IMR-90 (cell line): ENCODE data around the gene MEIS3. TPM values are rescaled to one million over a fixed set of nuclear protein-coding genes. Genes with fewer than 3 reads are reported as not detected.

Source experiments
- ATAC-seq: fragments of 200-7000 bp; cut with Tn5 transposase; 2 replicates; pipeline ENCODE4 v1.9.1; 2020; ENCODE audit warnings: low read depth, mild to moderate bottlenecking, moderate library complexity
- BruUV-seq: library from RNA; stranded (reverse); fragments of 400-500 nt; replicated peaks from 2 replicates; lab custom pipeline; 2021; lab: Mats Ljungman, UMichigan
- CTCF ChIA-PET: fragments of 300-600 bp; formaldehyde crosslinking; extraction: SDS; loops from one replicate; lab custom pipeline; 2021; ENCODE audit warnings: antibody characterized with exemption; lab: Yijun Ruan, JAX
- POLR2A ChIA-PET: fragments of 300-600 bp; sonication (Branson Sonifier 250); formaldehyde crosslinking; loops from one replicate; lab custom pipeline; 2022; ENCODE audit warnings: antibody characterized with exemption; ENCODE audit not compliant: unreplicated experiment; lab: Charles Lee
- DNase-seq: peaks from one replicate; pipeline ENCODE4 v3.0.0; 2013
- H2AFZ ChIP-seq: replicated peaks from 2 replicates; pipeline ENCODE3; 2013; ENCODE audit warnings: low read length, mild to moderate bottlenecking; ENCODE audit not compliant: poor library complexity
- H2AK5ac ChIP-seq: 2 replicates; pipeline ENCODE4 v1.6.1; 2013; ENCODE audit warnings: low read depth, low read length, inconsistent platforms
- H2AK9ac ChIP-seq: replicated peaks from 2 replicates; pipeline ENCODE3; 2013; ENCODE audit warnings: mild to moderate bottlenecking, low read depth, low read length, moderate library complexity; ENCODE audit not compliant: poor library complexity
- H2BK120ac ChIP-seq: 2 replicates; pipeline ENCODE4 v1.6.1; 2013; ENCODE audit warnings: low read depth, low read length, inconsistent platforms
- H2BK15ac ChIP-seq: 3 replicates; pipeline ENCODE4 v1.6.1; 2013; ENCODE audit warnings: low read depth, low read length, inconsistent platforms
- H2BK20ac ChIP-seq: 2 replicates; pipeline ENCODE4 v1.6.1; 2013; ENCODE audit warnings: low read depth, mild to moderate bottlenecking, inconsistent platforms, low read length, moderate library complexity
- H2BK5ac ChIP-seq: 2 replicates; pipeline ENCODE4 v1.6.1; 2013; ENCODE audit warnings: mild to moderate bottlenecking, low read depth, low read length, inconsistent platforms; ENCODE audit not compliant: poor library complexity, severe bottlenecking
- H3K14ac ChIP-seq: replicated peaks from 2 replicates; pipeline ENCODE4 v1.6.1; 2013; ENCODE audit warnings: low read depth, low read length, inconsistent platforms
- H3K18ac ChIP-seq: 2 replicates; pipeline ENCODE4 v1.6.1; 2013; ENCODE audit warnings: low read depth, low read length, control low read depth
- H3K23ac ChIP-seq: 2 replicates; pipeline ENCODE4 v1.6.1; 2013; ENCODE audit warnings: low read depth, low read length, inconsistent platforms
- H3K27ac ChIP-seq: 2 replicates; pipeline ENCODE4 v1.5.1; 2013; ENCODE audit warnings: mild to moderate bottlenecking, control low read depth, low read length; ENCODE audit not compliant: insufficient read depth
- H3K27me3 ChIP-seq: 2 replicates; pipeline ENCODE4 v1.6.1; 2013; ENCODE audit warnings: low read length; ENCODE audit not compliant: control insufficient read depth, insufficient read depth
- H3K36me3 ChIP-seq: 2 replicates; pipeline ENCODE4 v1.6.1; 2013; ENCODE audit warnings: low read length, mixed read lengths; ENCODE audit not compliant: control insufficient read depth, insufficient read depth
- H3K4ac ChIP-seq: 2 replicates; pipeline ENCODE4 v1.6.1; 2013; ENCODE audit warnings: low read depth, low read length, inconsistent platforms
- H3K4me1 ChIP-seq: 2 replicates; pipeline ENCODE4 v1.6.1; 2013; ENCODE audit warnings: low read length, mixed read lengths; ENCODE audit not compliant: control insufficient read depth, insufficient read depth
- H3K4me2 ChIP-seq: 2 replicates; pipeline ENCODE4 v1.6.1; 2013; ENCODE audit warnings: low read depth, mild to moderate bottlenecking, control low read depth, low read length, moderate library complexity
- H3K4me3 ChIP-seq: 2 replicates; pipeline ENCODE4 v1.5.1; 2013; ENCODE audit warnings: low read depth, mild to moderate bottlenecking, control low read depth, low read length, moderate library complexity; ENCODE audit not compliant: insufficient read depth
- H3K56ac ChIP-seq: 2 replicates; pipeline ENCODE4 v1.6.1; 2013; ENCODE audit warnings: low read length, inconsistent platforms; ENCODE audit not compliant: insufficient read depth; ENCODE audit errors: extremely low read depth
- H3K79me1 ChIP-seq, 2 experiments: 2 replicates each; pipeline ENCODE4 v1.6.1; 2013; ENCODE audit warnings: low read length in 2 of 2, inconsistent platforms in 1 of 2, low read depth in 1 of 2
- H3K9ac ChIP-seq: 2 replicates; pipeline ENCODE4 v1.6.1; 2013; ENCODE audit warnings: low read depth, low read length, control low read depth
- H3K9me1 ChIP-seq: 2 replicates; pipeline ENCODE4 v1.6.1; 2013; ENCODE audit warnings: low read length, inconsistent platforms; ENCODE audit not compliant: insufficient read depth
- H3K9me3 ChIP-seq: 2 replicates; pipeline ENCODE4 v1.6.1; 2013; ENCODE audit warnings: low read length; ENCODE audit not compliant: control insufficient read depth, insufficient read depth
- H4K20me1 ChIP-seq: 2 replicates; pipeline ENCODE4 v1.6.1; 2013; ENCODE audit warnings: low read length, inconsistent platforms; ENCODE audit not compliant: insufficient read depth
- H4K5ac ChIP-seq: 2 replicates; pipeline ENCODE4 v1.6.1; 2013; ENCODE audit warnings: mild to moderate bottlenecking, low read depth, low read length, control low read depth
- H4K8ac ChIP-seq, 2 experiments: 2 replicates each; pipeline ENCODE4 v1.6.1; 2013; ENCODE audit warnings: low read depth in 2 of 2, low read length in 2 of 2, control low read depth in 1 of 2, inconsistent platforms in 1 of 2
- H4K91ac ChIP-seq: 2 replicates; pipeline ENCODE4 v1.6.1; 2013; ENCODE audit warnings: low read depth, low read length, inconsistent platforms; ENCODE audit not compliant: insufficient read depth
- BHLHE40 ChIP-seq: fragments of 150-350 bp; IDR thresholded peaks from 2 replicates; pipeline ENCODE4 v1.6.1; 2016; ENCODE audit warnings: mild to moderate bottlenecking, low read depth, low read length
- CHD1 ChIP-seq: IDR thresholded peaks from 2 replicates; pipeline ENCODE4 v1.6.1; 2012; ENCODE audit warnings: low read depth, low read length, improper control_type of control experiment
- FOS ChIP-seq: fragments of 150-350 bp; IDR thresholded peaks from 2 replicates; pipeline ENCODE4 v1.6.1; 2016; ENCODE audit warnings: low read depth, low read length
- MAZ ChIP-seq: IDR thresholded peaks from 2 replicates; pipeline ENCODE4 v1.6.1; 2012; ENCODE audit warnings: low read depth, mild to moderate bottlenecking, low read length, improper control_type of control experiment, moderate library complexity, borderline replicate concordance
- NFE2L2 ChIP-seq: fragments of 150-350 bp; IDR thresholded peaks from 2 replicates; pipeline ENCODE4 v1.6.1; 2016; ENCODE audit warnings: low read depth, mild to moderate bottlenecking, low read length
- POLR2A ChIP-seq: IDR thresholded peaks from 2 replicates; pipeline ENCODE4 v1.6.1; 2012; ENCODE audit warnings: mild to moderate bottlenecking, low read depth, low read length
- RAD21 ChIP-seq: IDR thresholded peaks from 2 replicates; pipeline ENCODE4 v1.6.1; 2012; ENCODE audit warnings: low read length, improper control_type of control experiment
- RCOR1 ChIP-seq: IDR thresholded peaks from 2 replicates; pipeline ENCODE4 v1.6.1; 2012; ENCODE audit warnings: mild to moderate bottlenecking, low read length, improper control_type of control experiment; ENCODE audit not compliant: insufficient replicate concordance
- RFX5 ChIP-seq: IDR thresholded peaks from 2 replicates; pipeline ENCODE4 v1.8.0; 2012; ENCODE audit warnings: low read depth, mild to moderate bottlenecking, low read length, moderate library complexity
- SMC3 ChIP-seq: fragments of 150-350 bp; IDR thresholded peaks from 2 replicates; pipeline ENCODE4 v1.6.1; 2016; ENCODE audit warnings: low read depth, mild to moderate bottlenecking, antibody characterized with exemption, low read length, moderate library complexity
- USF2 ChIP-seq: fragments of 150-350 bp; IDR thresholded peaks from 2 replicates; pipeline ENCODE4 v1.6.1; 2017; ENCODE audit warnings: mild to moderate bottlenecking, antibody characterized with exemption, low read length, low read depth
- WGBS, 2 experiments: methylation state at CpG; one replicate each; pipeline versions ENCODE4 v1.1.5 to v1.1.7; 2013; ENCODE audit warnings: missing lambda C conversion rate in 2 of 2; ENCODE audit not compliant: insufficient read length in 1 of 2; ENCODE audit errors: extremely low coverage in 2 of 2; 5-methylcytosine and 5-hydroxymethylcytosine counted together
- dilution Hi-C: fragments of 300-500 bp; cut with HindIII; formaldehyde crosslinking; loops from one replicate; pipeline ENCODE4 v1.14.3; 2018; ENCODE audit warnings: low sequenced_read_pairs; ENCODE audit not compliant: unreplicated experiment
- in situ Hi-C: fragments of 300-500 bp; cut with MboI; formaldehyde crosslinking; loops from 3 replicates; pipeline ENCODE4 v1.14.3; 2019; ENCODE audit warnings: low sequenced_read_pairs, inconsistent platforms, mixed read lengths
- intact Hi-C: fragments of 100-400 bp; cut with micrococcal nuclease; formaldehyde crosslinking; loops from 2 replicates; pipeline ENCODE4 v1.10.0; 2022
- polyA plus RNA-seq, 3 experiments: library from polyadenylated mRNA; depleted of rRNA; stranded (reverse); fragments of >200 nt; gene quantifications; 2 replicates each; pipeline ENCODE4 v1.2.3, GENCODE V29; 2012; ENCODE audit warnings: low replicate concordance in 1 of 3
- total RNA-seq: library from RNA; depleted of rRNA; stranded (reverse); fragments of >200 nt; gene quantifications from 2 replicates; pipeline ENCODE4 v1.2.3, GENCODE V29; 2012
- TF ChIP-seq, protein P1 (sequence below): fragments of 150-350 bp; IDR thresholded peaks from 2 replicates; pipeline ENCODE4 v1.6.1; 2016; ENCODE audit warnings: low read depth, mild to moderate bottlenecking, low read length, moderate library complexity, borderline replicate concordance
- TF ChIP-seq, protein P2 (sequence below): conservative IDR thresholded peaks from 2 replicates; pipeline ENCODE4 v1.5.1; 2012; ENCODE audit warnings: mild to moderate bottlenecking, low read depth, low read length, improper control_type of control experiment

The MEIS3 gene
- total and polyA plus RNA-seq, 2 of the 4 experiments (the other 2 are of a cell fraction): 32.4 to 33.0 TPM

- no peak for TF ChIP-seq RAD21
Observed at GRCh38 chr19:47435883-47436417, 16.6 kb upstream of the MEIS3 start (continued).

GRCh38 chr19:47435196-47435595 lies 15.9 kb upstream of the MEIS3 start:
- WGBS, 2 experiments: 50% methylated on average over 5 of the region's 16 CpGs; no CpG with 5 or more reads in 1 of the 2 experiments
- in situ Hi-C loops: loop anchor here (5.0 to 10.0 kb wide), 2 partner anchors 272 to 350 kb away; no protein-coding TSS in a partner anchor
- TF ChIP-seq SMC3 (no peak), FOS (no peak), RCOR1 (no peak), MAZ (no peak), BHLHE40 (no peak), POLR2A (no peak), CHD1 (no peak), NFE2L2 (no peak), RAD21 (no peak), USF2 (no peak), RFX5 (no peak)
- TF ChIP-seq, protein P1, sequence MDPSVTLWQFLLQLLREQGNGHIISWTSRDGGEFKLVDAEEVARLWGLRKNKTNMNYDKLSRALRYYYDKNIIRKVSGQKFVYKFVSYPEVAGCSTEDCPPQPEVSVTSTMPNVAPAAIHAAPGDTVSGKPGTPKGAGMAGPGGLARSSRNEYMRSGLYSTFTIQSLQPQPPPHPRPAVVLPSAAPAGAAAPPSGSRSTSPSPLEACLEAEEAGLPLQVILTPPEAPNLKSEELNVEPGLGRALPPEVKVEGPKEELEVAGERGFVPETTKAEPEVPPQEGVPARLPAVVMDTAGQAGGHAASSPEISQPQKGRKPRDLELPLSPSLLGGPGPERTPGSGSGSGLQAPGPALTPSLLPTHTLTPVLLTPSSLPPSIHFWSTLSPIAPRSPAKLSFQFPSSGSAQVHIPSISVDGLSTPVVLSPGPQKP: no peak
- TF ChIP-seq, protein P2, sequence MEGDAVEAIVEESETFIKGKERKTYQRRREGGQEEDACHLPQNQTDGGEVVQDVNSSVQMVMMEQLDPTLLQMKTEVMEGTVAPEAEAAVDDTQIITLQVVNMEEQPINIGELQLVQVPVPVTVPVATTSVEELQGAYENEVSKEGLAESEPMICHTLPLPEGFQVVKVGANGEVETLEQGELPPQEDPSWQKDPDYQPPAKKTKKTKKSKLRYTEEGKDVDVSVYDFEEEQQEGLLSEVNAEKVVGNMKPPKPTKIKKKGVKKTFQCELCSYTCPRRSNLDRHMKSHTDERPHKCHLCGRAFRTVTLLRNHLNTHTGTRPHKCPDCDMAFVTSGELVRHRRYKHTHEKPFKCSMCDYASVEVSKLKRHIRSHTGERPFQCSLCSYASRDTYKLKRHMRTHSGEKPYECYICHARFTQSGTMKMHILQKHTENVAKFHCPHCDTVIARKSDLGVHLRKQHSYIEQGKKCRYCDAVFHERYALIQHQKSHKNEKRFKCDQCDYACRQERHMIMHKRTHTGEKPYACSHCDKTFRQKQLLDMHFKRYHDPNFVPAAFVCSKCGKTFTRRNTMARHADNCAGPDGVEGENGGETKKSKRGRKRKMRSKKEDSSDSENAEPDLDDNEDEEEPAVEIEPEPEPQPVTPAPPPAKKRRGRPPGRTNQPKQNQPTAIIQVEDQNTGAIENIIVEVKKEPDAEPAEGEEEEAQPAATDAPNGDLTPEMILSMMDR: no peak

More at GRCh38 chr19:47435196-47435595, 15.9 kb upstream of the MEIS3 start:
- no TSS peak for BruUV-seq
- ChIA-PET CTCF (interaction anchor here (3.2 kb wide), 1 partner anchor 272 kb away, joined by 20 read pairs; no protein-coding TSS in a partner anchor), POLR2A (no interaction called here)
- no peak overlapping the region for H2BK20ac ChIP-seq
- no peak overlapping the region for H4K8ac ChIP-seq
- H4K5ac ChIP-seq: no peak overlapping the region
- H3K56ac ChIP-seq: no peak overlapping the region
- H3K14ac ChIP-seq: no peak overlapping the region
- H4K20me1 ChIP-seq: peaks cover 4% of the 10 kb centered on the region; the same call in 1 of the 2 replicates
- no peaks in the 10 kb centered on the region for H3K9me3 ChIP-seq
- DNase-seq (no peak), ATAC-seq (no peak)
- no peak overlapping the region for H3K23ac ChIP-seq
- no peak overlapping the region for H2BK15ac ChIP-seq
- no peak overlapping the region for H3K4me2 ChIP-seq
- H2BK5ac ChIP-seq: no peak overlapping the region
- no peak overlapping the region for H2AFZ ChIP-seq
- H2BK120ac ChIP-seq: no peak overlapping the region
- H3K4me1 ChIP-seq: no peaks in the 10 kb centered on the region
- H3K4ac ChIP-seq: no peak overlapping the region
- no peaks in the 10 kb centered on the region for H3K36me3 ChIP-seq
- H3K9ac ChIP-seq: no peak overlapping the region
- no peak overlapping the region for H3K27ac ChIP-seq
- H3K4me3 ChIP-seq: no peak overlapping the region
- H2AK9ac ChIP-seq: no peak overlapping the region
- no peak overlapping the region for H3K18ac ChIP-seq
- dilution Hi-C loops: no loop called here
- H3K79me1 ChIP-seq: no peaks in the 10 kb centered on the region
- no peak overlapping the region for H4K91ac ChIP-seq
- intact Hi-C loops: loop anchor here (5.0 kb wide), 2 partner anchors 47 to 177 kb away; partner anchors contain the start of gene KPTN
- H3K27me3 ChIP-seq: peaks cover 8% of the 10 kb centered on the region
- no peak overlapping the region for H2AK5ac ChIP-seq
- no peaks in the 10 kb centered on the region; the same call in 1 of the 2 replicates for H3K9me1 ChIP-seq
